Esophagus muscularis mucosa (tissue), 4 donors: ENCODE data around the gene LRRN2. TPM values are rescaled to one million over a fixed set of nuclear protein-coding genes. Genes with fewer than 3 reads are reported as not detected.
A peak's percentile ranks its signal among the peaks of the same experiment; 100 is the strongest.

Experiments used
- DNase-seq: peaks from one replicate; pipeline ENCODE4 v3.0.0-alpha.2; 2017; ENCODE audit errors: extremely low spot score
- H3K27ac ChIP-seq, 4 donors: fragments of 200-600 bp; sonication (generic); replicated peaks in 1 of 4; 1 replicate in 3 of 4; 2 replicates in 1 of 4; pipeline ENCODE4 v1.5.1; 2016 to 2019; ENCODE audit warnings: mild to moderate bottlenecking in 1 of 4
- H3K27me3 ChIP-seq, 4 donors: fragments of 200-600 bp; sonication (generic); one replicate each; pipeline versions ENCODE4 v1.5.1 to v1.6.0; 2016 to 2019
- H3K36me3 ChIP-seq, 4 donors: fragments of 200-600 bp; sonication (generic); one replicate each; pipeline ENCODE4 v1.5.1; 2016 to 2019
- H3K4me1 ChIP-seq, 4 donors: fragments of 200-600 bp; sonication (generic); one replicate each; pipeline ENCODE4 v1.5.1; 2016 to 2019
- H3K4me3 ChIP-seq, 4 donors: fragments of 200-600 bp; sonication (generic); 1 replicate in 2 of 4; 2 replicates in 2 of 4; pipeline ENCODE4 v1.5.1; 2016 to 2019; ENCODE audit warnings: mild to moderate bottlenecking in 4 of 4, moderate library complexity in 1 of 4
- H3K9me3 ChIP-seq, 4 donors: fragments of 200-600 bp; sonication (generic); 1 replicate in 3 of 4; 2 replicates in 1 of 4; pipeline ENCODE4 v1.5.1; 2016 to 2019
- EP300 ChIP-seq: sonication (generic); formaldehyde crosslinking; IDR thresholded peaks from one replicate; pipeline ENCODE4 v1.6.1; 2017; ENCODE audit warnings: antibody characterized with exemption
- POLR2A ChIP-seq: fragments of 450-650 bp; IDR thresholded peaks from one replicate; pipeline ENCODE4 v1.6.1; 2017; ENCODE audit warnings: antibody characterized with exemption, moderate library complexity, mild to moderate bottlenecking, low read depth
- POLR2AphosphoS5 ChIP-seq, 2 donors: sonication (generic); formaldehyde crosslinking; IDR thresholded peaks; one replicate each; pipeline ENCODE4 v1.6.1; 2017; ENCODE audit warnings: antibody characterized with exemption in 2 of 2
- WGBS: methylation state at CpG from one replicate; pipeline ENCODE4 v1.1.5; 2018; 5-methylcytosine and 5-hydroxymethylcytosine counted together
- intact Hi-C: fragments of 100-400 bp; cut with DNase I; formaldehyde crosslinking; loops from one replicate; pipeline ENCODE4 v1.15.1; 2023
- total RNA-seq, 4 donors: library from RNA; depleted of rRNA; stranded (reverse); fragments of >200 nt; gene quantifications; one replicate each; pipeline versions ENCODE4 v1.1.0 to v1.2.1, GENCODE V29; 2016
- TF ChIP-seq, protein P1 (sequence below), 3 experiments: fragments of 200-600 bp in 2 of 3; fragments of 450-650 bp in 1 of 3; sonication (generic) in 2 of 3; IDR thresholded peaks; one replicate each; pipeline ENCODE4 v1.5.1; 2017 to 2019; ENCODE audit warnings: antibody characterized with exemption in 3 of 3, mild to moderate bottlenecking in 2 of 3, moderate library complexity in 1 of 3

LRRN2 gene
- total RNA-seq, 4 donors from 2014 or later: 3.6 to 15.2 (median 5.0) TPM

DNA sequence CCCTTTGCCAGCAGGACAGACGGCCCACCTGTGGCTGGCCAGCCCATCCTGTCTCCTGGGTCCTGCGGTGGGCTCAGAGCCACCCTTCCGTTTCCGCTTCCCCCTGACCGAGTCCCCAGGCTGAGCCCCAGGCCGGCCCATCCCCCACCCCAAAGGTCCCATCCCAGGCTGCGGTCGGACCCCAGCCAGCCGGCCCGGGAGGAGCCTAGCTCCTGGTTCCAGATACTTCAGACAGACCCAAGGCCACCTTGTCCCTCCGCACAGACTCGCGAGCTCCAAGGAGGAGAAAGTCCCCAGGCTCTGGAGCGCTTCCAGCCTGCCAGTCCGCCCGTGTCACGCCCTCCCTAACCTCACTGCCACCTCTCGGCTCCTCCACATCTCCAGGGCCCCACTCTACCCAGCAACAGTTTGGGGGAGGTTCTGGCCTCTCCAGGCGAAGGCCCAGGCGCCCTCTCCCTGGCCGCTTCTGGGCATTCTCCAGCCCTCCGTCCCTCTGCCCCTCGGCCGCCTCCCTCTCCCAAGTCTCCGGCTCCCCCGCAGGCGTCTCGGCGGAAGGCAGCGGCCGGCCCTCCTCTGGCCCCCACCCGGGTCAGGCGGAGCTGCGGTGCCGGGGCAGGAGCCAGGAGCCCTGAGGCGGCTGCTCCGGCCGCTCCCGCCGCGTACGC lies 835 bp downstream of the LRRN2 start:
- peak overlapping the region; percentile 63 to 74 (median 66) for H3K27ac ChIP-seq
- peak overlapping the region; percentile 63 to 80 (median 73) for H3K4me3 ChIP-seq
- H3K4me1 ChIP-seq: peaks cover 16 to 36% (median 32%) of the 10 kb centered on the region in 4 donors
- H3K27me3 ChIP-seq: peaks cover 0 to 5% (median 0%) of the 10 kb centered on the region in 4 donors
- no peak for DNase-seq
- WGBS: 0% methylated on average over 12 of the region's 42 CpGs
- no peak for TF ChIP-seq POLR2A
- TF ChIP-seq EP300: no peak
- intact Hi-C loops: no loop called here
- no peaks in the 10 kb centered on the region for H3K9me3 ChIP-seq
- H3K36me3 ChIP-seq: no peaks in the 10 kb centered on the region

DNA sequence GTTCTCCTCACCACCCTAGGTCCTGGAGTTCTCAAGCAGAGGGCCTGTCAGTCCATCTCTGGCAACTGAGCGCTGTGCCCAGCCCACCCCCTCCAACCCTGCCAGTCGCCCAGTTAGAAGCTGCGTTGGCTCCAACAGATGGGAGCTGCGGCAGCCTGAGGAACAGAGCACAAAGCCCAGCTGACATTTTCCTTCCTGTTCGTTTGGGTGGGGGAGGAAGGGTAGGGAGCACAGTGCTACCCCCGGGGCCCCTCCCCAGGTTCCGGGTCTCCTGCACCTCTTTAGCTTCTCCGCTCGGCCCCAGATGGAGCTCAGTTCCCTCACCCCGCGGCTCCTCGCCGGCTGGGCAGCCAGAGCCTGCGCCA lies 1.4 kb downstream of the LRRN2 start:
- peak overlapping the region; percentile 63 to 74 (median 66) for H3K27ac ChIP-seq
- peak overlapping the region; percentile 63 to 80 (median 73) for H3K4me3 ChIP-seq
- no peaks in the 10 kb centered on the region for H3K36me3 ChIP-seq
- H3K27me3 ChIP-seq: peaks cover 0 to 5% (median 0%) of the 10 kb centered on the region in 4 donors
- H3K9me3 ChIP-seq: no peaks in the 10 kb centered on the region
- H3K4me1 ChIP-seq: peaks cover 16 to 36% (median 32%) of the 10 kb centered on the region in 4 donors
- 60% methylated on average over 1 of the region's 14 CpGs for WGBS
- intact Hi-C loops: no loop called here
- DNase-seq: no peak
- TF ChIP-seq POLR2AphosphoS5 (IDR thresholded peaks at IDR 0.05): no peak
- TF ChIP-seq, protein P1, sequence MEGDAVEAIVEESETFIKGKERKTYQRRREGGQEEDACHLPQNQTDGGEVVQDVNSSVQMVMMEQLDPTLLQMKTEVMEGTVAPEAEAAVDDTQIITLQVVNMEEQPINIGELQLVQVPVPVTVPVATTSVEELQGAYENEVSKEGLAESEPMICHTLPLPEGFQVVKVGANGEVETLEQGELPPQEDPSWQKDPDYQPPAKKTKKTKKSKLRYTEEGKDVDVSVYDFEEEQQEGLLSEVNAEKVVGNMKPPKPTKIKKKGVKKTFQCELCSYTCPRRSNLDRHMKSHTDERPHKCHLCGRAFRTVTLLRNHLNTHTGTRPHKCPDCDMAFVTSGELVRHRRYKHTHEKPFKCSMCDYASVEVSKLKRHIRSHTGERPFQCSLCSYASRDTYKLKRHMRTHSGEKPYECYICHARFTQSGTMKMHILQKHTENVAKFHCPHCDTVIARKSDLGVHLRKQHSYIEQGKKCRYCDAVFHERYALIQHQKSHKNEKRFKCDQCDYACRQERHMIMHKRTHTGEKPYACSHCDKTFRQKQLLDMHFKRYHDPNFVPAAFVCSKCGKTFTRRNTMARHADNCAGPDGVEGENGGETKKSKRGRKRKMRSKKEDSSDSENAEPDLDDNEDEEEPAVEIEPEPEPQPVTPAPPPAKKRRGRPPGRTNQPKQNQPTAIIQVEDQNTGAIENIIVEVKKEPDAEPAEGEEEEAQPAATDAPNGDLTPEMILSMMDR (IDR thresholded peaks at IDR 0.05): no peak
- no peak for TF ChIP-seq EP300
- TF ChIP-seq POLR2A: no peak

DNA sequence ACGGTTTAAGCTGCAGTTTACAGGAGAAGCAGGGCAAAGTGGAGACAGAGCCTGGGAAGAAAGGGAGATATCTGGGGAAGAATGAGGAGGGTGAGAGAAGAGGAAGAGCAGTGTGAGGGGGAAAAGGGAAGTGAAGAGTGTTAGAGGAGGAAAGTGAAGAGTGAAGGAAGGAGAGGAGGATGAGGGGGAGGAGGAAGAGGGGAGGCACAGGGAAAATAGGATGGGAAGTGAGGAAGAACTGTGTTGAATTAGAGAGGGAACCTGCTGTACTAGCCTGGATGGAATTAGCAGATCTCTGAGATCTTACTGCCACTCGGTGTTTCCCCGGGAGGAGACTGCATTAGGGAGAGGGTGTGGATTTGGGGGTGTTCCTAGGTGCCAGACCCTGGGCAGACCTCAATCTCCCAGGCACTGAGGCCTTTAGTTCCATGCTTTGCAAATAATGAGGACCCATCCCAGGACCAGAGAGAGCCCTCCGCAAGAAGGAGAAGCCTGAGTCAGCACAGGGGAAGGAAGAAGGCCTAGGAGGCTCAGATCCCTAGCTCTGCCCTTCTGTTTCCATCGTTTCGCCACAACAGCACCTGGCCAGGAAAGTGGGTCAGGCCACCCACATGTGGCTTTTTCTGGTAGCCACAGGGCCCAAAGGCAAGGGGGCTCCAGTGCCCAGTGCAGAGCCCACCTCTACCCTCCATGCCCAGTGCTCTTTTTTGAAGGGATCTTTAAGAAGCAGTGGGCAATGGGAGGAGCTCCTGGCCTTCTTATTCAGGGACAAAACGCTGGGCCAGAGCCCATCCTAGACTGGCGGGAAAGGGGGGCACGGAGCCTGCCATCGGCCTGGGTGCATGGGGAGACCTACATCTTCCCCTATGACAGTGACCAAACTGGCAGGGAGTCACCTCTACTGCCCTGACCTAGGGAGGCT lies 2.0 kb downstream of the LRRN2 start:
- Histone ChIP-seq H3K4me1 (peaks cover 16 to 36% (median 32%) of the 10 kb centered on the region in 4 donors), H3K4me3 (peak overlapping the region; percentile 63 to 80 (median 73)), H3K9me3 (no peaks in the 10 kb centered on the region), H3K27me3 (peaks cover 0 to 5% (median 0%) of the 10 kb centered on the region in 4 donors), H3K27ac (peak overlapping the region in 3 of 4 donors; percentile 63 to 74 (median 66)), H3K36me3 (no peaks in the 10 kb centered on the region)
- no peak for DNase-seq
- TF ChIP-seq, protein P1 (IDR thresholded peaks at IDR 0.05): no peak
- TF ChIP-seq POLR2A: no peak
- no peak for TF ChIP-seq EP300
- no peak for TF ChIP-seq POLR2AphosphoS5 (IDR thresholded peaks at IDR 0.05)
- intact Hi-C loops: no loop called here
- 81% methylated on average over 7 of the region's 10 CpGs for WGBS

DNA sequence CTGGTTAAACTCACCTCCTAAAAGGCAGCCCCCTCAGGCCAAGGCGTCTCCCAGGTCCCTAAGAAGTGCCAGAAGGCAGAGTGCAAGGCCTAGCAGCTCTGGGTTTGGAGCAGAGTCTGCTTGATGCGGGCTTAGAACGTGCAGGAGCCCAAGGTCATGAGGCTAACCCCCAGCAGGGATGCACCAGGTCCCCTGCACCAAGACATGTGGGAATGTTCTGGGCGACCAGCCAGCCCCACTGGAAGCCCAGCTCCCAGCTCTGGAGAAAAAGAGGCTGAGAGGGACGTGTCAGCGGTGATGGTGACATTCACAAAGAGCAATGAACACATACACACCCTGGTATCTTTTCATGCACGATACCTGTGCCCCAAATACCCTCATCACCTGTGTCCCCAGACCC lies 5.1 kb downstream of the LRRN2 start:
- H3K36me3 ChIP-seq: no peaks in the 10 kb centered on the region
- H3K9me3 ChIP-seq: no peaks in the 10 kb centered on the region
- no peak overlapping the region for H3K27ac ChIP-seq
- no peak overlapping the region for H3K4me3 ChIP-seq
- peaks cover 11 to 25% (median 23%) of the 10 kb centered on the region in 4 donors for H3K4me1 ChIP-seq
- WGBS: 93% methylated on average over 5 of the region's 7 CpGs
- H3K27me3 ChIP-seq: peaks cover 0 to 5% (median 0%) of the 10 kb centered on the region in 4 donors
- no peak for DNase-seq
- intact Hi-C loops: no loop called here
- TF ChIP-seq POLR2A (no peak), EP300 (no peak), POLR2AphosphoS5 (IDR thresholded peaks at IDR 0.05) (no peak)
- TF ChIP-seq, protein P1 (IDR thresholded peaks at IDR 0.05): no peak

DNA sequence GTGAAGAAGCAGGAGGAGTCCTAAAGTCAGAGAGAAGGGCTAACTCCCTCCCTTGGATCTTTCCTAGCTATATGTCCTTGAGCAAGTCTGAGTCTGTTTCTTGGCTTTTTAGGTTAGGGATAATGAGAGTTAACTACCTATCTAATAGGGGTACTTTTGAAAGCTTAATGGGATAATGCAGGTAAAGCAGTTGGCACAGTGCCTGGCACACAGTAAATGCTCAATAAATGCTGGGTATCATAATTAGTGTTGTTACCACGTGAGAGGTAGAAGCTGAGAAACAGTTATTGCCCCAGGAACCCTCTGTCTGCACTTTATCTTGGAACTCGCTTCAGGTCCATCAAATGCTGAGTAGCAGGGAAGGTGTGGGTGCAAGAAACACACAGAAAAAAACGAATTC lies 5.5 kb downstream of the LRRN2 start:
- Histone ChIP-seq H3K4me3 (no peak overlapping the region), H3K4me1 (peaks cover 11 to 21% (median 21%) of the 10 kb centered on the region in 4 donors), H3K27ac (no peak overlapping the region), H3K9me3 (no peaks in the 10 kb centered on the region), H3K36me3 (no peaks in the 10 kb centered on the region), H3K27me3 (peaks cover 0 to 5% (median 0%) of the 10 kb centered on the region in 4 donors)
- no peak for DNase-seq
- TF ChIP-seq EP300 (no peak), POLR2AphosphoS5 (IDR thresholded peaks at IDR 0.05) (no peak), POLR2A (no peak)
- TF ChIP-seq, protein P1 (IDR thresholded peaks at IDR 0.05): no peak
- intact Hi-C loops: no loop called here
- WGBS: 66% methylated on average over 3 of the region's 3 CpGs
